Activated CD8-positive, alpha-beta memory T cell treated with anti-CD3 and anti-CD28 coated beads, Interleukin-2, amount 50 U/mL, for 24 hours (primary cell): ENCODE measurements around the gene RTCA.
"Not testable (repeated sequence)": the region's sequence is repeated elsewhere in the genome, so short reads cannot be mapped to it uniquely, and the experiment has no call there.

ENCODE experiments used
- DNase-seq: peaks from one replicate; pipeline ENCODE4 v3.0.0-alpha.2; 2020; ENCODE audit errors: extremely low read depth

The RTCA gene

DNA sequence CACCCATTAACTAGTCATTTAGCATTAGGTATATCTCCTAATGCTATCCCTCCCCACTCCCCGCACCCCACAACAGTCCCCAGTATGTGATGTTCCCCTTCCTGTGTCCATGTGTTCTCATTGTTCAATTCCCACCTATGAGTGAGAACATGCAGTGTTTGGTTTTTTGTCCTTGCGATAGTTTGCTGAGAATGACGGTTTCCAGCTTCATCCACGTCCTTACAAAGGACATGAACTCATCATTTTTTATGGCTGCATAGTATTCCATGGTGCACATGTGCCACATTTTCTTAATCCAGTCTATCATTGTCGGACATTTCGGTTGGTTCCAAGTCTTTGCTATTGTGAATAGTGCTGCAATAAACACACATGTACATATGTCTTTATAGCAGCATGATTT, 7.6 kb upstream of the RTCA start:
- DNase-seq: not testable (repeated sequence)

GRCh38 chr1:100261686-100262085, 4.3 kb upstream of the RTCA start:
- DNase-seq: no peak

- not testable (repeated sequence) for DNase-seq
Measured at GRCh38 chr1:100264081-100264480, 1.9 kb upstream of the RTCA start.

- DNase-seq: no peak
Measured at GRCh38 chr1:100265562-100265930, 470 bp upstream of the RTCA start.

DNA sequence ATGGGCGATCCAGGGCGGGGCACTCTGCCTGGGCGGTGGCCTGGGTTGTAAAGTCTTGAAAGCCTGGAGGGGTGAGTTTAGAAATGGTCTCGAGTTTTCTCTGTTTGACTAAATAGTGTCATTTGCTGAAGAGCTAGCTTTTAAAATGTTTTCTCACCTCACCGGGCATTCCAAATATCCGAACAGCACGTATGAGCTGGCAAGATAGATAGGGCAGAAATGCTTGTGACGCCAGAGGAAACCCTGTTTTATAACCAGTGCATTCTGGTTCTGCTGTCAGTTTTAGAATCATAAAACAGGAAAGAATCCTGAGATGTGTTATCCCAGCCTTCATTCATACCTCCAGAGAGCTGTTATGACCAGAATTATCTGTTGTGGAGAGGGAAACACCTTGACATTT, 725 bp downstream of the RTCA start:
- no peak for DNase-seq

GRCh38 chr1:100267284-100267683, 1.3 kb downstream of the RTCA start:
- DNase-seq: no peak

GRCh38 chr1:100268202-100268601, 2.2 kb downstream of the RTCA start:
- DNase-seq: no peak

DNA sequence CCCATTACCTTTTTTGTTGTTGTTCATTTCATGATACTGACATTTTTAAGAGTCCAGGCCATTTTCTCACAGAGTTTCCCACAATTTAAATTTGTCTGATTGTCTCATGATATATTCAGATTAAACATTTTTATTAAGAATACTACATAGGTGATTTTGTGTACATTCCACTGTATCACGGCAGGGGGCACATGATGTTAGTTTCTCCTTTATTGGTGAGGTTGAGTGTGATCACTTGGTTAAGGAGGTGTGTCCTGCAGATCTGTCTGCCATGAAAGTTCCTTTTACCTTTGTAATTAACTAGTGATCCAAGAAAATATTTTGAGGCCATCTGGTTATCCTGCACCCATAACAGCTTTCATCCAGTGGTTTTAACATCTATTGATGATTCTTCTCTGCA, 11.8 kb downstream of the RTCA start:
- DNase-seq: no peak

- no peak for DNase-seq
Measured at GRCh38 chr1:100279358-100279923, 13.4 kb downstream of the RTCA start.

- no peak for DNase-seq
Measured at GRCh38 chr1:100279954-100280682, 14.1 kb downstream of the RTCA start.

DNA sequence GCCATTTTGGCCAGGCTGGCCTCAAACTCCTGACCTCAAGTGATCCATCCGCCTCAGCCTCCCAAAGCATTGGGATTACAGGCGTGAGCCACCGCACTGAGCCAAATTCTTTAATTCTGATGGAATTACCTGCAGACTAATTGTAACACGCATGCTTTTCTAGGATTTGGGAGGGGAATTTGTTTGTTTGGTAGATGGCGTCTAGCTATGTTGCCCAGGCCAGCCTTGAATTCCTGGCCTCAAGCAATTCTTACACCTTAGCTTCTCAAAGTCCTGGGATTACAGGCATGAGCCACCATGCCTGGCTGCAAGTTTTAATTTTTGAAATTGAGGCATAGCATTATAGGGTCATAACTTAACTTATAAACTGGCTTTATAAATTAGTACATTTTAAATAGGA, 18.6 kb downstream of the RTCA start:
- no peak for DNase-seq

DNA sequence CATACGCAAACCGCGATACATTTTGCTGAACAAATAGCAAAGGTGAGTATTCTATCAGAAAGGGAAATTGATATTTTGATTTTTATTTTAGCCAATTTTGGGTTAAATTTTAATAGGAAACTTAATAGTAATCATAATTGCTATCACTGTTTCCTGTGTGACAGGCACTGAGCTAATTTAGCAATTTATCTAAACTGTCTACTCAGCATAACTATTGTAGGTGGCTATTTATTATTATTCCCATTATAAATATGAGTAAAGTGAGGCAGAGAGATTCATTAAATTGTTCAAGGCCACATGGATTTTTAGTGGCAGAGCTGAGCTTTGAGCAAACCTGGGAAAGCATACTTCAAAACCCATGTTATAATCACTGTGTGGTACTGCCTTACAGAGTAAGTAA, 21.1 kb downstream of the RTCA start:
- no peak for DNase-seq

DNA sequence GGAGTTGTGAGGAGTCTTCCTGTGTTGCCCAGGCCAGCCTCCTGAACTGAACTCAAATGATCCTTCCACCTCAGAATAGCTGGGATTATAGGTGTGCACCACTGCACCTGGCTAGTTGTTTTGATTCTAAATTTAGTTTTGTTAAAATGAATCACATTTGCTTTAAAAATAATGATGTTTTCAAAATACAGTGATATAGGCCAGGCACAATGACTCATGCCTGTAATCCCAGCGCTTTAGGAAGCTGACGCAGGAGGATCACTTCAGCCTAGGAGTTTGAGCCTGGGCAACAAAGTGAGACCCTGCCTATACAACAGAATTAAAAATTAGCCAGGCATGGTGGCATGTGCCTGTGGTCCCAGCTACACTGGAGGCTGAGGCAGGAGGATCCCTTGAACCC, 24.3 kb downstream of the RTCA start:
- DNase-seq: no peak

GRCh38 chr1:100292711-100293110, 26.7 kb downstream of the RTCA start:
- no peak for DNase-seq

- no peak for DNase-seq
Measured at GRCh38 chr1:100296140-100296539, 30.1 kb downstream of the RTCA start.

- not testable (repeated sequence) for DNase-seq
Measured at GRCh38 chr1:100296997-100297396, 31.0 kb downstream of the RTCA start.

DNA sequence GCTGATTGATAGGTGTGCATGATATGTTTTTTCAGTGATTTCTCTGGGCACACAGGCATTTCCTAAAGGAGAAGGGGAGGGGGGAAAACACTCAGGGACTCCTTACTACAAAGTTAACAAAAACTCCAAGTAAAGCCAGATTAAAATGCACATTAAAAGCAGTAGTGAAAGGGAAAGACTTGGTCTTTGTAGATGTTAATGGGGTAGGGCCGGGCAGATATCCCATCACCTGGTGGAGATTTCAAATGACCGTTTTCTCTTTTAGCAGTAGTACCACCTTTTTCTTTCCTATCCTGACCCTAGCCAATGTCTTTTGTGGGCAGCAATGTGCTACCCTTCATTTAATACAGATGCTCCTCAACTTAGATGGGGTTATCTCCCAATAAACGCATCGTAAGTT, 32.5 kb downstream of the RTCA start:
- DNase-seq: no peak

GRCh38 chr1:100299521-100300222, 33.7 kb downstream of the RTCA start:
- DNase-seq: no peak

GRCh38 chr1:100300691-100301090, 34.7 kb downstream of the RTCA start:
- DNase-seq: no peak

- DNase-seq: no peak
Measured at GRCh38 chr1:100302739-100303138, 36.7 kb downstream of the RTCA start.

GRCh38 chr1:100304227-100304626, 38.2 kb downstream of the RTCA start:
- no peak for DNase-seq

DNA sequence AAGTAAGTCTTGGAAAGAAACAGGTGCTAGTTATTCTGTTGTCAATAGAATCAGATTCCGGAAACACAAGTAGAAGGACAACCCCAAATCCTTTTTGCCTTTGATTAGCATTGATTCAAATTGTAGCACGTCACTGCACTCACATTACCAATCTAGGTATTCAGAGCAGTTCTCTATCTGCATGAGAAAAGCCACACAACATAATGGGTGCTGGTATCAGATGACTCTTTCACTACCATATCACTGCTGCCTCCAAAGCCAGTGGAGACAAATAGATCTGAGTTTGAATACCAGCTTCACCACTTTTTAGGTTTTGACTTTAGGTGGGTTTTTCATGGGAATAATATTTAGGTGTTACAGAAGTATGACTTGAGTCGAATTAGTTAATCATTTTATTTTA, 38.9 kb downstream of the RTCA start:
- no peak for DNase-seq

DNA sequence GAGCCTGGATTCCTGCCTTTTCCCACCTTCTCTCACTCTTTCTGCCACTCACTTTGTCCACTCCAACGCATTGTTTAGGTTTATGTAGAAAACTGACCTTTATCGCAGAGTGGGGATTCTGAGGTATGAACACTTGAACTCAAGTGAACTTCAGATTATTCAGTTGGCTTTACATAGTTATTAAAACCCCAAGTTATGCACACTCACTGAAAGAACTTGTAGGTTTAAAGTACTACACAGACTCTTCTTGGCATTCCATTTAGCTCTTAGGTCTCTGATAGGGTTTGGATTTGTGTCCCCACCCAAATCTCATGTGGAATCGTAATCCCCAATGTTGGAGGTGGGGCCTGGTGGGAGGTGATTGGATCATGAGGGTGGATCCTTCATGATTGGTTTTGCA, 39.9 kb downstream of the RTCA start:
- no peak for DNase-seq
